DMS 273 treated with DMSO at 0.1 percent for 48 hours (cell line): Measurements from ENCODE around the gene LRP8.

Experiments used
- DNase-seq: peaks from one replicate; lab custom pipeline; 2025; lab: John Stamatoyannopoulos, UW

Gene LRP8

GRCh38 chr1:53359934-53360276 is 32.0 kb upstream of the LRP8 start:
- no peak for DNase-seq

DNA sequence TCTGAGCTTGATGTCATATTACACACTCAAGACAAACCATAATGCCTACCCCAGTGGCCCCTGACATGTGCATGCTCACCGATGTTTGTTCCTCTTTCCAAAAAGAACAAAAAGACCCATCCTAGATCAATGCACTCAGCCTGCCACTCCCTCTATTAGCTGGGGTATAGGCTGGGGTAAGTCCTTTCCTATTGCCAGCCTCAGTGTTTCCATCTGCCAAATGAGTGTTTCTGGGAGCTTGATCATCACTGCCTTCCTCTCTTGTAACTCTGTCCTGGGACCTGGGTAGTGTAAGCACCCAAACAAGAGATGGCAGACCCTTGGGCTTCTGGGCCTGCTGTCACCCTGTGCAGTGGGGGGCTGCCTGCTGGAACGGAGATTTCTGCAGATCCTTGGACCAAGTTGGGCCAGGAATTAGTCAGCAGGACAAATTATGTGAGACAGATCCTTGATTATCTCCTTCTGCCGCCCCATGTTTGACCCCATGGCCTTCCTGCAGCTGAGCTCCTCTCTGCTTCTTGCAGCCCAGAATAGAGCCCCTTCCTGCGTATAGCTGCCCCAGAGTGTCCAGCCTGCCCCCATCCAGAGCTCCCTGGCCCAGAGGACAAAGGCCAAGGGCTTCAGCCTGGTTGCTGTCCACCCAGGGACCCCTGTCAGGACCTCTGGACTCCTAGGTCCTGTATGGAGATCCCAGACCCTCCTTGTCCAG is 31.5 kb upstream of the LRP8 start:
- DNase-seq = no peak

GRCh38 chr1:53356637-53357036 is 28.8 kb upstream of the LRP8 start:
- DNase-seq = no peak

DNA sequence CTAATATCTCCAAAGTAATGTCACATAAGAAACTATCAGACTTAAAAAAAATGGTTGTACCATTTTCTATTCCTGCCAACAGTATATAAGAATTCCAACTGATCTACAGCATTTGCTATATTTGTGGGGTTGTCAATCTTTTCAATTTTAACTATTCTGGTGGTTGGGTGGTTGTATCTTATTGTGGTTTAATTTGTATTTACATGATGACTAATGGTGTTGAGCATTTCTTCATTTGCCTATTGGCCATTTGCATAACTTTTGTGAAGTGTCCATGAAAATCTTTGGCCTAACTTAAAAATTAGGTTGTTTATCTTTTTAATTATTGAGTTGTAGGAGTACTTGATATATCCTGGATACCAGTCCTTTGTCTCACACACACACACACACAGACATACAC is 26.2 kb upstream of the LRP8 start:
- DNase-seq = no peak

DNA sequence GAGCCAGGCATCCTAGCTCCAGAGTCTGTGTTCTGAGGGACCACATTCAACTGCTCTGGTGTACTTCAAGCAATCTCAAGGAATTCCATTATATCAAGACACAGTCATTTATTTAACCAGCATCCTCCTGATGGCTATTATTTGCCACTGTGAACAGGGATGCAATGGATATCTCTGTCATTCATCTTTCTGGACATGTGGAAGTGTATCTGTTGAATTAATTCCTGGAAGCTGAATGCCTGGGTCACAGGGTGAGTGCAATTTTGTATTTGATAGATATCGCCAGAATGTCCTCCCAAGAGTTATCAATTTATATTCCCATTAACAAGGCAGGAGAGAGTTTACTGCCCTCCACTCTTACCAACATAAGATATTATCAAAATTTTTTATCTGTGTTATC is 24.7 kb upstream of the LRP8 start:
- no peak for DNase-seq

DNA sequence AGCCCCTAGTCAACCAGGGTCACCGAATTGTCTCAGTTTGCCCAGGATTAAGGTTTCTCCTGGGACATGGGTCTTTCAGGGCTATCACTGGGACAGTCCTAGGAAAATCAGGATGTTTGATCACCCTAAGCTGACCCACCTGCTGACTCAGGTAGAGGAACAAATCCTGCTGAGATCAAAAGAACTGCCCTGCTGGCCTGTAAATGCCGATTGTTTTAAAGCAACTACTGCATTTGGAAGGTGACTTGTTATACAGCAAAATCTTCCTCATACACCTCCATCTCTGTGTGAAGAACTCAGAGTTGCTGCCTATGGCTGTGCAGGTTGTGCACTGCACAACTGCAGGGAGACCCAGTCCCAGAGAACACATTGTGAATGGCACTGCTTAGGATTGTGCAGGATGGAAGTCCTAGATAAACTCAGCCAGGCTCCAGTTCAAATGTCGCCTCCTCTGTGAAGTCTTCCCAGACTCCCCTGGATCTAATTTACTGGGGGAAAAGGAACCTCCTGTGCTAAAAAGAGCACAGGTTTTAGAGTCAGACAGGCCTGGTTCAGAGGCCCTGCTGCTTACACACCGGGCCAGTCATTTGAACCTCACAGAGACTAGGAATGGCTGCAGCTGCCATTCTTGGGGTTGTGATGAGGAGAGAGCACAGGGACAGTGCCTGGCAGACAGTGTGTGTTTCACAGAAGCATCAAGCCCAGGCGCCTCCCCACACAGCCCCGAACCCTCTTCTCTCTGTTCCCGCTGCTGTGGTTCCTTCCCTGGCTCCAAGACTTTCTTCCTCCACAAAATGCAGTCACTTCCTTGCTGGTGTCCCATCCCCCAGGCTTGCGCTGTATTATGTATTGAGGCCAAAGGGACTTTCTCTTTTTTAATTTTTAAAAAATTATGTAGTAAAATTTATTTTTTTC is 23.2 kb upstream of the LRP8 start:
- no peak for DNase-seq

DNA sequence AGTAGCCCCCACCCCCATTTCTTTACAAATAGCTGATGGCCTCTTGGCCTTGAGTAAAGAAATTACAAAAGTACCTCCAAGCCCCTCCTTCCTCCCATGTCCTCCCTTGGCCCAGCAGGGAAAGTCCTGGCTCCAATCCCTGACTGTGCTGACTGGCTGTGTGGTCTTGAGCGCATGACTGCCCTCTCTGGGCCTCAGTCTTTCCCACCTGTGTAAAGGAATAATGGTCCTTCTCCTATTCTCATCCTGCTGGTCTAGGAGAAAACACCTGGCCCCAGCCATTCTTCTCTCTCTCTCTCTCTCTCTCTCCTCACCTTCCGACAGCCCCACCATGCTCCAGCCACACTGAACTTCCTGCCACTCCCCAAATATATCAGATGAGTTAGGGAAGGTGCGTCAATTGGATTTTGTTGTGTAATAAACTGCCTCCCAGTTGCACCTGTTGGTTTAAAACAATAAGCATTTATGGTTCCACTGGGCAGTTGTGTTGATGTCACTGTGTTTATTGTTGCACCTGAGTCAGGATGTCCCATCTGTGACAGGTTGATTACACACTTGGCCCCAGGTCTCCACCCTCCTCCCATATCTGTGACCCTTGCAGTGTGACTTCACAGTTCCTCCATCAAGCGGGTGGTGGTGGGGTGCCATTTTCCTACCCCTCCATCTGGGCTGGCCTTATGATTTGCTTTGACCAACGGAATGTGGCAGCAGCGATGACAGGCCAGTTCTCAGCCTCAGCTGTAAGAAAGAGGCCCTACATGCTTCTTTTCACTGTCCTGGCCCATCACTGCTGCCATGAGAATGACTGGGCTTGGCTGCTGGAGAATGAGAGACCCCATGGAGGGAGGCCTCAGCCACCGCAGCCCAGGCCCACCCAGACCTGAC is 22.3 kb upstream of the LRP8 start:
- DNase-seq = no peak

GRCh38 chr1:53349369-53349835 is 21.5 kb upstream of the LRP8 start:
- no peak for DNase-seq

GRCh38 chr1:53348486-53349368 is 20.9 kb upstream of the LRP8 start:
- no peak for DNase-seq

GRCh38 chr1:53346814-53347176 is 18.9 kb upstream of the LRP8 start:
- no peak for DNase-seq

DNA sequence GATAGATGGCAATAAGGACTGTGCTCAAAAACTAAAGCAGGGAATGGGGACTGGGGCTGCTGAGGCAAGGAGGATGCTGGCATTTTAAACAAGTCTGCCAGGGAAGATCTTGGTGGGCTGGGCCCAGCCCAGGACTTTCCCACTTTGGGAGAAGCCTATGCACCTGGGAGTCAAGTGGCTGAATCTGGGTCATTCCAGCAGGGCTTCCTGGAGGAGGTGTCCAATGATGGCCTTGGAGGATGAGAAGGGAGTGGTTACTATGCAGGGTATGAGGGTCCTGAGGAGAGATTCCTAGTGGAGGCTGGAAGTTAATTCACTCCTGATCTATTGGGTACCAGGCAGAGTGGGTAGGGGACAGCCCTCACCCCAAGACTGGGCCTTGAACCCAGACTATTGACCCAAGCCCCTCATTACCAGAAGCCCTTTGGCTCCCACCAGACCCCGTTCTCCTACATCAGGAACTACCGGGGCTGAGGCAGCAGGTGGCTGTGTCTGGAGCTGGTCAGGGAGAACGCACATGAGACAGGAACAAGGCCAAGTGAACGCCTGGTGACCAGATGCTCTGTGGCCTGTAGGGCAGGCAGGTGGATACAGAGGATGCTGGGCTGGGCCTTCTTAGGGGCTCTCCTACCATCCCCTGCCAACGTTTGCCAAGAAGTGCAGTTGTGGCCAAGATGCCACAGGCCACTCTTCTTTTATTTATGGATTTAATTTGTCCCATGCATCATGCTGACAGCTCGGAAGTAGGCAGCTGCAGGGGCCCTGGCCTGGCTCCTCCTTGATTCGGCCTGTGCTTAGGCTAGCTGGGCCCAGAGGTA is 18.3 kb upstream of the LRP8 start:
- no peak for DNase-seq

GRCh38 chr1:53344921-53345838 is 17.3 kb upstream of the LRP8 start:
- no peak for DNase-seq

DNA sequence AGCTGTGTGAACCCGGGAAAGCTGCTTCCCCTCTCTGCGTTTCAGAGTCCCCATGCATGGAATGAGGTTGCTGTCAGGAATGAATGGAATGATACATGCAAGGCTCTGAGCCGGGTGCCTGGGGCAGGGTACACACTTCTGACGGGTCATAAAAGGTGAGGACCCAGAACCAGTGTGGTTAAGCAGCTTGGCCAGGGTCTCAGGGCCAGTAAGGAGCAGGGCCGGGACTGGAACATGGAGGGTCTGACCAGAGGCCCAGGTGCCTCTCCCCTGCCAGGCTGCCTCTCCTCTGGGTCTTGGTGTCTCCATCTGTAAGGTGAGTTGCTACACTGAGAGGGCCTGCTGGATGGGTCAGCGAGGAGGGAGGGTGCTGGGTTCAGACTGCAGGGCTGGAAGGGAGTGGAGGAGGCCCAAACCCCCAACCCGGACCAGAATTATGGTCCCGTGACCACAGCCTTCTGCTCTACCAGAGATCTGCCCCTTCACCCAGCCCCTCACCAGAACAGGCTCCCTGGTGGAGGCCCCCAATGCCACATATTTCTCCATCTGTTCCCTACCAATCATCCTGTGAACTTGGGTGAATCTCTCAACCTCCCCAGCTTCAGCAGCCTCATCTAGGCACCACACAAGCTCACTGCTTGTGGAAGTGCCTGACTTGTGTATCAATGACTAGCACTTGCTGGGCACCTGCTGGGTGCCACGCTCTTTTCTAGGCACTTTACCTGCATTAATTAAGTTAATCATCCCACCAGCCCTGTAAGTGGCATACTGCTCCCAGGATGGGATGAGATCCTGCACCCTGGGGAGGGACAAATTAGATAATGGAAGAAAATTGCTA is 16.2 kb upstream of the LRP8 start:
- no peak for DNase-seq

- DNase-seq = no peak
Measured at GRCh38 chr1:53342735-53343470, 15.0 kb upstream of the LRP8 start.

DNA sequence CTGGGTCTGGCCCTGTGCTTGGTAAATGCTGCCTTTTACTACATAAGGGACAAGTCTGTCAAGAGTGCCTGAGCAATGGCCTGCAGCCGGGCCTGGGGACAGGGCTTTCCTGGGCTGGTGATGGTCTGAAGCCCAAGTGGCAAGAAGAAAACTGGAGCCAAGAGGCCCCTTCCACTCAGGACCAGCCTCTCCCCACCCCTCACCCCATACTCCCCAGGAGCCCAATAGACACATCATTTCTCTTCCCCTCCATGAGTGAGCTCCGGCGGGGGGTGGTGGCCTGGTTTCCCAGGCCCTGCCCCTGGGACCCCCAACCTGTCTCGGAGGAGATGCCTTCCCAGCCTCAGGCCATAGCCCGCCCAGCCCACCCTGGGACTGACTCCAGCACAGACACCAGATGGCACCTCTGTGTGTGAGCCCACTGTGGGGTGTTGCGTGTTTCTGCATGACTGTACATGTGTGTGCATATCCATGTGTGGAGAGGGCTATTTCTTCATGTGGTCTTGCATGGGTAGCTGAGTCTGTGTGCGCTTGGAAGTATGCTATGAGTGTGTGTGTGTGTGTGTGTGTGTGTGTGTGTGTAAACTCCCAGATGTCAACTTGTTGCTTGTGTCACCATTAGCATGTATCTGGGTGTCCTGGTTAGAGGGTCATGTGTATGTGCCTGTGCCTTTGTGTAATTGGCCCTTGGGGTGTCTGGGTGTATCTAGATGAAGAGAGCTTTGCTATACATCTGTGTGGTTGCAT is 14.3 kb upstream of the LRP8 start:
- no peak for DNase-seq

- no peak for DNase-seq
Measured at GRCh38 chr1:53341521-53341895, 13.6 kb upstream of the LRP8 start.
